ENCODE results near the gene LRRFIP1. TPM values are rescaled to one million over a fixed set of nuclear protein-coding genes. Genes with fewer than 3 reads are reported as not detected.

LRRFIP1 gene
- total RNA-seq, 2 donors from 2014 or later, result 180 to 357 TPM

GRCh38 chr2:237692601-237693290 is 65.4 kb downstream of the LRRFIP1 start:
- intact Hi-C loops (cut with DNase I), result loop anchor here in 1 of 2 donors (1.0 kb wide), 1 partner anchor 47 kb away; no protein-coding TSS in a partner anchor
- peak; percentile 86 for DNase-seq (ENCODE audit: low spot score)

GRCh38 chr2:237693291-237693994 is 66.1 kb downstream of the LRRFIP1 start:
- intact Hi-C loops (cut with DNase I), result no loop called here
- peak; percentile 77 for DNase-seq (ENCODE audit: low spot score)

- intact Hi-C loops (cut with DNase I), result no loop called here
These were observed 67.2 kb downstream of the LRRFIP1 start for GRCh38 chr2:237694415-237695194.

GRCh38 chr2:237695201-237695780 is 67.9 kb downstream of the LRRFIP1 start:
- intact Hi-C loops (cut with DNase I), result no loop called here
- DNase-seq (ENCODE audit: low spot score), result no peak

More at GRCh38 chr2:237694415-237695194, 67.2 kb downstream of the LRRFIP1 start:
- DNase-seq (ENCODE audit: low spot score), result peak; percentile 79

- intact Hi-C loops (cut with DNase I), result no loop called here
- DNase-seq (ENCODE audit: low spot score), result no peak
These were observed 69.1 kb downstream of the LRRFIP1 start for GRCh38 chr2:237696461-237696860.

GRCh38 chr2:237697586-237698357 is 70.4 kb downstream of the LRRFIP1 start:
- intact Hi-C loops (cut with DNase I), result no loop called here
- DNase-seq (ENCODE audit: low spot score), result no peak

- DNase-seq (ENCODE audit: low spot score), result no peak
These were observed 70.9 kb downstream of the LRRFIP1 start for GRCh38 chr2:237698358-237698694.

GRCh38 chr2:237699870-237700511 is 72.6 kb downstream of the LRRFIP1 start:
- DNase-seq (ENCODE audit: low spot score), result no peak
- intact Hi-C loops (cut with DNase I), result loop anchor here in 1 of 2 donors (5.0 kb wide), 2 partner anchors 37 to 38 kb away; no protein-coding TSS in a partner anchor

More at GRCh38 chr2:237698358-237698694, 70.9 kb downstream of the LRRFIP1 start:
- intact Hi-C loops (cut with DNase I), result no loop called here

- intact Hi-C loops (cut with DNase I), result loop anchor here in 1 of 2 donors (5.0 kb wide), 2 partner anchors 37 to 38 kb away; no protein-coding TSS in a partner anchor
- DNase-seq (ENCODE audit: low spot score), result peak; percentile 88
These were observed 73.2 kb downstream of the LRRFIP1 start for GRCh38 chr2:237700512-237701032.

GRCh38 chr2:237701033-237701858 is 73.9 kb downstream of the LRRFIP1 start:
- no peak for DNase-seq (ENCODE audit: low spot score)

GRCh38 chr2:237701859-237702390 is 74.5 kb downstream of the LRRFIP1 start:
- intact Hi-C loops (cut with DNase I), result loop anchor here in 1 of 2 donors (5.0 kb wide), 2 partner anchors 35 to 40 kb away; no protein-coding TSS in a partner anchor
- no peak for DNase-seq (ENCODE audit: low spot score)

More at GRCh38 chr2:237701033-237701858, 73.9 kb downstream of the LRRFIP1 start:
- intact Hi-C loops (cut with DNase I), result loop anchor here in 1 of 2 donors (5.0 kb wide), 2 partner anchors 36 to 39 kb away; no protein-coding TSS in a partner anchor

GRCh38 chr2:237702441-237703391 is 75.3 kb downstream of the LRRFIP1 start:
- DNase-seq (ENCODE audit: low spot score), result no peak
- intact Hi-C loops (cut with DNase I), result loop anchor here in 1 of 2 donors (5.0 kb wide), 2 partner anchors 35 to 40 kb away; no protein-coding TSS in a partner anchor

GRCh38 chr2:237704501-237705434 is 77.4 kb downstream of the LRRFIP1 start:
- no peak for DNase-seq (ENCODE audit: low spot score)
- intact Hi-C loops (cut with DNase I), result loop anchor here in 1 of 2 donors (5.0 kb wide), 2 partner anchors 33 to 42 kb away; no protein-coding TSS in a partner anchor

GRCh38 chr2:237706257-237706656 is 78.9 kb downstream of the LRRFIP1 start:
- no peak for DNase-seq (ENCODE audit: low spot score)
- intact Hi-C loops (cut with DNase I), result no loop called here
